Neural cell (in vitro differentiated cells): ENCODE measurements around the gene GPC1.

Experiments
- EP300 ChIP-seq: fragments of 450-650 bp; conservative IDR thresholded peaks from 2 replicates; pipeline ENCODE4 v1.6.1; 2014; ENCODE audit warnings: antibody characterized with exemption, mild to moderate bottlenecking, moderate library complexity; ENCODE audit not compliant: poor library complexity, severe bottlenecking
- POLR2AphosphoS5 ChIP-seq: IDR thresholded peaks from 2 replicates; pipeline ENCODE4 v1.6.1; 2012
- RAD21 ChIP-seq: fragments of 450-650 bp; conservative IDR thresholded peaks from 2 replicates; pipeline ENCODE4 v1.6.1; 2014; ENCODE audit warnings: antibody characterized with exemption, mild to moderate bottlenecking, moderate library complexity
- SMC3 ChIP-seq: fragments of 450-650 bp; conservative IDR thresholded peaks from 2 replicates; pipeline ENCODE4 v1.6.1; 2014; ENCODE audit warnings: antibody characterized with exemption, mild to moderate bottlenecking, moderate library complexity; ENCODE audit not compliant: poor library complexity
- TAF1 ChIP-seq: IDR thresholded peaks from 2 replicates; pipeline ENCODE4 v1.6.1; 2012; ENCODE audit warnings: low read depth
- TF ChIP-seq, protein P1 (sequence below): fragments of 450-650 bp; IDR thresholded peaks from 2 replicates; pipeline ENCODE4 v1.5.1; 2014; ENCODE audit warnings: antibody characterized with exemption, mild to moderate bottlenecking, moderate library complexity; ENCODE audit not compliant: poor library complexity, severe bottlenecking

DNA sequence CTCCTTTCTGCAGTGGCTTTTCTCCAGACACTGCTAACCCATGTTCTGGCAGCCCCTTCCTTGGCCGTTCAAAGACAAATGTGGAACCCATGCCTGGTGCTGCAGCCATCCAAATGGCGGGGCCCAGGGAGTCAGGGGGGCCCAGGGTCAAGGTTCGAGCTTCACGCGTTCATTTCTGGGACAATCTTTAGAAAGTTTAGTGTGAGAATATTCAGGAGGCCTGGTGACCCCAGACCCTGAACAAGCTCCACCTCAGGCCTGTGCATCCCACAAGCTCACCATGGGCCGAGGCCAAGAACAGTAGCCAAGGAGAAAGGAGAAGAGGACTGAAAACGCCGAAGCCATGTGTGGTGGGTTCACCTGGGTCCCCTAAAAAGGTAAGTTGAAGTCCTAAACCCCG lies 67.9 kb downstream of the GPC1 start:
- TF ChIP-seq, protein P1, sequence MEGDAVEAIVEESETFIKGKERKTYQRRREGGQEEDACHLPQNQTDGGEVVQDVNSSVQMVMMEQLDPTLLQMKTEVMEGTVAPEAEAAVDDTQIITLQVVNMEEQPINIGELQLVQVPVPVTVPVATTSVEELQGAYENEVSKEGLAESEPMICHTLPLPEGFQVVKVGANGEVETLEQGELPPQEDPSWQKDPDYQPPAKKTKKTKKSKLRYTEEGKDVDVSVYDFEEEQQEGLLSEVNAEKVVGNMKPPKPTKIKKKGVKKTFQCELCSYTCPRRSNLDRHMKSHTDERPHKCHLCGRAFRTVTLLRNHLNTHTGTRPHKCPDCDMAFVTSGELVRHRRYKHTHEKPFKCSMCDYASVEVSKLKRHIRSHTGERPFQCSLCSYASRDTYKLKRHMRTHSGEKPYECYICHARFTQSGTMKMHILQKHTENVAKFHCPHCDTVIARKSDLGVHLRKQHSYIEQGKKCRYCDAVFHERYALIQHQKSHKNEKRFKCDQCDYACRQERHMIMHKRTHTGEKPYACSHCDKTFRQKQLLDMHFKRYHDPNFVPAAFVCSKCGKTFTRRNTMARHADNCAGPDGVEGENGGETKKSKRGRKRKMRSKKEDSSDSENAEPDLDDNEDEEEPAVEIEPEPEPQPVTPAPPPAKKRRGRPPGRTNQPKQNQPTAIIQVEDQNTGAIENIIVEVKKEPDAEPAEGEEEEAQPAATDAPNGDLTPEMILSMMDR: no peak
- TF ChIP-seq EP300: no peak
- TF ChIP-seq SMC3: no peak
- TF ChIP-seq RAD21: no peak
- no peak for TF ChIP-seq TAF1
- TF ChIP-seq POLR2AphosphoS5: no peak
